SK-N-MC (cell line): ENCODE measurements around the gene IQGAP1.

Experiments used
- EZH2 ChIP-seq: fragments of 200-600 bp; sonication (generic); IDR thresholded peaks from one replicate; pipeline ENCODE4 v1.6.1; 2017; ENCODE audit warnings: antibody characterized with exemption
- FOXP2 ChIP-seq: optimal IDR thresholded peaks from 2 replicates; pipeline ENCODE3; 2011; ENCODE audit warnings: mild to moderate bottlenecking, moderate library complexity; ENCODE audit not compliant: insufficient read depth; ENCODE audit errors: extremely low read length, control extremely low read depth
- POLR2AphosphoS5 ChIP-seq: IDR thresholded peaks from 2 replicates; pipeline ENCODE4 v1.6.1; 2012; ENCODE audit warnings: mild to moderate bottlenecking, low read depth, low read length, borderline replicate concordance

GRCh38 chr15:90479656-90480055 lies 91.6 kb downstream of the IQGAP1 start:
- TF ChIP-seq EZH2 (no peak), POLR2AphosphoS5 (no peak), FOXP2 (no peak)
